ENCODE results near the gene CATSPER1. TPM values are rescaled to one million over a fixed set of nuclear protein-coding genes. Genes with fewer than 3 reads are reported as not detected.
"Not testable (repeated sequence)": the region's sequence is repeated elsewhere in the genome, so short reads cannot be mapped to it uniquely, and the experiment has no call there.

The CATSPER1 gene
- total RNA-seq, 4 donors from 2014 or later: 0.12 TPM; not detected in 3

GRCh38 chr11:66036334-66036710, 10.0 kb upstream of the CATSPER1 start:
- no peak for TF ChIP-seq POLR2AphosphoS5 (IDR thresholded peaks at IDR 0.05)
- TF ChIP-seq CTCF (IDR thresholded peaks at IDR 0.05): no peak
- no peak for TF ChIP-seq POLR2A (IDR thresholded peaks at IDR 0.05)
- no peak for TF ChIP-seq EP300 (IDR thresholded peaks at IDR 0.05)
- no peaks in the 10 kb centered on the region for H3K4me1 ChIP-seq
- H3K4me3 ChIP-seq: no peak overlapping the region
- ATAC-seq: no peak
- H3K9me3 ChIP-seq: no peaks in the 10 kb centered on the region
- WGBS, 2 donors (ENCODE audit: low coverage in 1 of 2): 79 to 88% methylated on average over 3 to 5 of the region's 5 CpGs
- H3K27me3 ChIP-seq: peaks cover 22% of the 10 kb centered on the region
- H3K27ac ChIP-seq: no peak overlapping the region
- H3K36me3 ChIP-seq: no peaks in the 10 kb centered on the region

GRCh38 chr11:66035653-66036333, 9.5 kb upstream of the CATSPER1 start:
- Histone ChIP-seq H3K36me3 (no peaks in the 10 kb centered on the region), H3K9me3 (no peaks in the 10 kb centered on the region), H3K4me3 (no peak overlapping the region), H3K27me3 (peaks cover 24% of the 10 kb centered on the region), H3K4me1 (no peaks in the 10 kb centered on the region), H3K27ac (no peak overlapping the region)
- no peak for ATAC-seq
- TF ChIP-seq CTCF (IDR thresholded peaks at IDR 0.05): no peak
- no peak for TF ChIP-seq POLR2A (IDR thresholded peaks at IDR 0.05)
- TF ChIP-seq EP300 (IDR thresholded peaks at IDR 0.05): no peak
- TF ChIP-seq POLR2AphosphoS5 (IDR thresholded peaks at IDR 0.05): no peak
- 40 to 100% methylated on average over 1 to 3 of the region's 9 CpGs for WGBS, 2 donors (ENCODE audit: low coverage in 1 of 2)

- H3K27ac ChIP-seq: no peak overlapping the region
- ATAC-seq: no peak
- no peaks in the 10 kb centered on the region for H3K4me1 ChIP-seq
- H3K36me3 ChIP-seq: no peaks in the 10 kb centered on the region
- H3K4me3 ChIP-seq: no peak overlapping the region
- WGBS, 2 donors (ENCODE audit: low coverage in 1 of 2): 75 to 90% methylated on average over 7 of the region's 8 CpGs
- TF ChIP-seq CTCF (IDR thresholded peaks at IDR 0.05) (no peak), POLR2AphosphoS5 (IDR thresholded peaks at IDR 0.05) (no peak), POLR2A (IDR thresholded peaks at IDR 0.05) (no peak), EP300 (IDR thresholded peaks at IDR 0.05) (no peak)
- H3K27me3 ChIP-seq: peaks cover 20% of the 10 kb centered on the region
- no peaks in the 10 kb centered on the region for H3K9me3 ChIP-seq
These were observed 6.9 kb upstream of the CATSPER1 start for GRCh38 chr11:66032957-66033735.

- H3K27me3 ChIP-seq: peaks cover 13% of the 10 kb centered on the region
- H3K4me3 ChIP-seq, H3K27ac ChIP-seq, ATAC-seq, H3K9me3 ChIP-seq, H3K36me3 ChIP-seq: not testable (repeated sequence)
- peaks cover 0 to 13% (median 6%) of the 10 kb centered on the region in 3 donors for H3K4me1 ChIP-seq
- WGBS, 2 donors (ENCODE audit: low coverage in 1 of 2): no CpG with 5 or more reads among the region's 5 CpGs
These were observed 3.2 kb downstream of the CATSPER1 start for GRCh38 chr11:66023186-66023440.

GRCh38 chr11:66022401-66023185, 3.7 kb downstream of the CATSPER1 start:
- TF ChIP-seq CTCF (IDR thresholded peaks at IDR 0.05) (peak in 3 of 4 experiments; percentile 89 to 97 (median 90)), EP300 (IDR thresholded peaks at IDR 0.05) (no peak)
- Histone ChIP-seq H3K27me3 (peaks cover 13% of the 10 kb centered on the region), H3K4me3 (peak overlapping the region in 1 of 2 donors; percentile 24), H3K9me3 (no peaks in the 10 kb centered on the region), H3K27ac (no peak overlapping the region), H3K36me3 (no peaks in the 10 kb centered on the region), H3K4me1 (peaks cover 0 to 13% (median 6%) of the 10 kb centered on the region in 3 donors)
- WGBS, 2 donors (ENCODE audit: low coverage in 1 of 2): 0 to 35% methylated on average over 2 to 10 of the region's 46 CpGs
- peak; percentile 86 for ATAC-seq

Measured in gastroesophageal sphincter (tissue), 4 donors.